ENCODE measurements around the gene GPSM3.

The GPSM3 gene

DNA sequence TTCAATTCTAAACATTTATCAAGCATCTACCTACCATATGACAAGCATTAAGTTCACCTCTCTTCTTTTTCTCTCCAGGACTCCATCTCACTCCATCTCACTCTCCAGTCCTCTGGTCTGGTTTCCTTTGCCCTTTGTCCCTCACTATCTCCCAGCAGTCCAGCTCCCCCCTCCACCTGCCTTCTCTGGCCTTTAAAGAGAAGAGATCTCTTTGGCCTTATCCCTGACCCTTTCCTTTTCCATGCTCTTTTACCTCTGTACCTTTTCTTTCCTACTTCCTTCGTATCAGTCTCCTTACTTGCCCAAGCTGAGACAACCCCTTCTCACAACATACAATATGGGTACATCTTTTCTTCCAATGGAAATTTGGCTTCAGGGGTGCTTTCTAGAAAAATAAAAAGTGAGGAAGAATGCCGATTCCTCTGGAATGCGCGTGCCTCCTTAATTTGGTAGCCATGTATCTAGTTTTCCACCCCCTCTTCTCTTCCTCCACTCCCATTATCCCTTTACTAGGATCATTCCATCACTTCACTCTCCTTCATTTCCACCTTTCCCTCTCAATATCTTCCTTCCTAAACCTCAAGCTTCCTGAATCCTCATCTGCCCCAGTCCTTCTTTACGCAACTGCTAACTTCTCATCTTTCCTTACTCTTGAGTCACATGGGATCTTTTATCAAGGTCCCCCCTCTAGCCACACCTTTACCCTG is 15.8 kb downstream of the GPSM3 start:
- in situ Hi-C loops (cut with HindIII; ENCODE audit: low sequenced_read_pairs) = no loop called here

DNA sequence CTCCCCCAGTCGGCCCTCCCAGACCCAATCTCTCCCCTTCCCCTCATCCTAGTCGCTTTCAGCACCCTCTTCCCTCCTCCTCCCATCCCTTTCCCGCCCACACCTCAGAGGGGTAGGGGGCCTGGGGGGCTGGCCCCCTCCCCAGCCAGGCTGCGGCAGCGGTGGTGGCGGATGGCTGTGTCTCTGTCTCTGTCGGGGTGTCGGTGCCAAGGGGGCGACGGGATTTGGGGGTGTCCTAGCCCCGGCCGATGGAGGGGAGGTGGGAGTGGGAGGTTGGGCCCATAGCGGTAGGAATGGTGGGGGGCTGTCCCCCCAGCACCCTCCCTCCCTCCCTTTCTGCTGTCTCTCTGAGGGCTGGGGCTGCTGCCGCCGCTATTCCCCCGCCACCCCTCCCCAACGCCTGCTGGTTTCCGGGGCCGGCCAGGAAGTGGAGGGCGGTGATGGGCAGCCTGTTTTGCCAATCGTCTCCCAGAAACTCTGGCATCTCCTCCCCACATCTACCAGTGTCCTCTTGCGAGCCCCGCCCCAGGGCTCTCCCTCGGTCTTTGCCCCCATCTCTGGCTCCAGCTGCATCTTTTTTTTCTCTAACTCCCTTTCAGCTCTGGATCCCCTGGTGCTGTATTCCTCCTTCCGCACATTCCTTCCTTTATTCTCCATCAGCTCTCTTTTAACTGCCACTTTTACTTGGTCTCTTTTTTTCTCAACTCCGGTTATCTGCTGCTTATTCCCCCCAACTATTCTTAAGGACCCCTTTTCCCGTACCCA is 16.6 kb downstream of the GPSM3 start, which contains the start of gene AGPAT1:
TSS of gene AGPAT1 (minus strand) at position 374 of the 765 bp plus-strand sequence. CDS start 4,588 bp downstream, outside the sequence.
- in situ Hi-C loops (cut with HindIII; ENCODE audit: low sequenced_read_pairs) = no loop called here

DNA sequence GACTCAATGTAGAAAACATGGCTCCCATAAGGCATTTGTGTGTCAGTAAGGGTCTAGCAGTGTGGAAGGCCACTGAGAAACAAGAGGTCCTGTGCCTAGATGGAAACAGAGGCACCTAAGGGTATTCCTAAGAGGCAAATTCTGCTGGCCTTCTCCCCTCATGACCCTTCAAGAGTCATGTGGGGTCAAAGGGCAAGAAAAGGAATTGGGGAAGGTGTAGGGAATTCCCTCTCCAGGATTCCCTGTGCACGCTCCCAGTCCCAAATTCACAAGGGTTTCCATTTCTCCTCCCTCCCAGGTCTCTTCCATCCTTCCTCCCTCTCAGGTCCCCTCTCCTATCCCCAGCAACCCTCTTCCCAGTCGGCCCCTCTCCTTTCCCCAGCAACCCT is 17.1 kb downstream of the GPSM3 start:
- in situ Hi-C loops (cut with HindIII; ENCODE audit: low sequenced_read_pairs) = no loop called here

DNA sequence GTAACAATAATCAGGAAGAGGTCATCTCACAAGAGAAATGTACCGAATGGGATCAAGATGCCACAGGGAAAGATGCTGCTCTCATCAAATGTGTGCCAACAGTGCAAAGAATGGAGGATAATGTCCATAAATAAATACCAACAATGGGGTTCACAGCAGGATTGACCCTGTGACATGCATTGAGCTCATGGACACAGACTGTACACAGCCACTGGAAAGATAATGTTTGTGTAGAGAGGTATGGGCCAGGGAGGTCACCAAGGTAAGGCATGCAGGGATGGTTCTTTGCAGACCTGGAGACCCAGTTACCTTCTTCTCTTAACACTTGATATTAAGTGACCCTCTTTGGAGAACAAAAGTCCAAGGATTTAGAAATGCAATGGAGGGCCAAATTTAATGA is 18.0 kb downstream of the GPSM3 start:
- in situ Hi-C loops (cut with HindIII; ENCODE audit: low sequenced_read_pairs) = no loop called here

DNA sequence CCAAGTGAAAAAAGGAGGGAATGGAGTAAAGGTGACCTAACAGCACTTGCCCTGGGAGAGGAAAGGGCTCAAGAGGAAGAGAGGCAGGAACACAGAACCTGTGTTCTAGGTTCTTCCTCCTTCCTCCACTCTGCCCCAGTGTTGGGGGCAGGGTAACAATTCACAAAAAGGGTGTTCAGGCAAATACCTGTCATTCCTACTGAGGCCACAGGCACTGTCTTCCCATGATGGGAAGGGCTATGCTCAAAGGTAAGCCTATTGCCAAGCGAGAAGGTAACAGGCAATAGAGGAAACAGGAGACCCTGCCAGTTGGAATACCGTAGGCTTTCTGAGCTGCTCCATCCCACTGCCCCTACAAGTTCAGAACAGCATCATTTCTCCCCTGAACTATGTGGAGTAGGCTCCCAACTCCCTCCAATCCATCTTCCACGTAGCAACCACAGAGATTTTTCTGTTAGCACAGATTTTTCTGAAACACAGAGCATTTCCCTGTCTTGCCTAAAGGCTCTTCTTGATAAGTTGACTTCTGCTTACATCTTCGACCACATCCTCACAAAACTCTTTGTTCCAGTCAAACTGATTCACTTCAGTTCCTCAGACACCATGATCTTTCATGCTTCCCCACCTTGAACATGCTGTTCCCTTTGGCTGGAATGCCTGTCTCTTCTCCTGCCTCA is 19.3 kb downstream of the GPSM3 start:
- in situ Hi-C loops (cut with HindIII; ENCODE audit: low sequenced_read_pairs) = no loop called here

DNA sequence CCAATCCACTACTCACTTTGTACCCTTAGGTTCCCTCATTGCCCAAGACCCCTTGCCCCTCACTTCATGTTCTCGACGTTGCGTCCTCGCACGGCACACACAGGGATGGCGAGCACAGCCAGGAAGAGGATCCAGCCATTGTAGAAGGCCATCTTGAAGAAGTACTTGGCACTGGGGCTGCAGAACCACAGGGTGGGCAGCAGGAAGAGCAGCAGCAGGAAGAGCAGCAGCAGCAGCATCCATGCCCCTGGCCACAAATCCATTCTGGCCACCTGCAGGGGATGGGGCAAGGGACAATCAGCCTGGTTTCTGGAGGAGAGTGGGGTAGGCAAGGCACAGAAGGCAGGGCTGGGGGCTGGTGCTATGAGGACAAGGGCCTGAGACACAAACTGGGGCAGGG is 21.2 kb downstream of the GPSM3 start:
- in situ Hi-C loops (cut with HindIII; ENCODE audit: low sequenced_read_pairs) = no loop called here

DNA sequence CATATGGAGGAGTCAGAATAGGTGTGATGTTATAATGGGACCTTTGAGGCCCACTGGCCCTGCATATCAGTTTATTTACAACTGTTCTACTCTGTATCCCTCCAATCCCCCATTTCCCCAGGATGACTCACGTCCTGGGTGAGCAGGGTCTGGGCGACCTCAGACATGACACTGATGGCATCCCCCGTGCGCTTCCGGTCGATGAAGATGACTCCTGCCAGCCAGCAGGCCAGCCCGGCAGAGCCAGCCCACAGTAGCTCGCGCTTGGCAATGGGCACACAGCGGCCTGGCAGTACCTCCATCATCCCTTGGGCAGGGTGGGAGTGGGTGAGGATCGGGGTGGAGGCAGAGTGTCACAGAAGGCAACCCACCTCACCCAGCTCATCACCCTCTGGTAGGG is 22.1 kb downstream of the GPSM3 start:
- in situ Hi-C loops (cut with HindIII; ENCODE audit: low sequenced_read_pairs) = no loop called here

DNA sequence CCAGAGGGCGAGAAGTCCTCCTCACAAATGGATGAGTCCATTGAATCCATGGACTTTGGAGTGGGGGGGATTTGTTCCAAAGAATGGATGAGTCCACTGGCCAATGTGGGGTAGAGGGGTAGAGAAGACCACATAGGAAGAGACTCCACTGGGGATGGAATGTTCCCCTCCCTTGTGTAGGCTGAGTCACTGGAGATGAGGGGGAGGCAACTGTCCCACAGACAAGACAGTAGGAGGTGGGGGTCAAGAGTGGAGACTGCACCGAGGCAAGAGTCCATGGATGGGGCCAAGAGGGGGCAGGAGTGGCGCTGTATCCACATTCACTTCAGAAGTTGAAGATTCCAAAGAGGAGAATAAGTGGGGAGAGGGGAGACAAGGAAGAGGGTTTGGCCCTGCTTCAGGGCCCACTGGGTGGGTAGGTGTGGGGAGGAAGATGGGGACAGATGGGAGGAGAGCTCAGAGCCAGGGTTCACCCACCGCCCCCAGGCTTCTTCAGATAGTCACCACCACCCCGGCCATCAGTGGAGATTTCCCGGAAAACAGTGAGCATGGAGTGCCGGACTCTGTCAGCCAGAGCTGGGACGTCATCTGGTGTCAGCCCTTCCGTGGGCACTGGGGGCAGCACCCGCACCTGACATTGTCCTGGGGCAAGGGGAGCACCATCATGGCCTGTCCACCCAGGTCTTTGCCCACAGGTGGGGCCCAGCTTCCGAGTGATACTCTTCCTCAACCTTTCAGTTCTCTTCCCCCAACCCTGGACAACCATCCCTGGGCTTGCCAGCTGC is 23.4 kb downstream of the GPSM3 start:
- in situ Hi-C loops (cut with HindIII; ENCODE audit: low sequenced_read_pairs) = no loop called here

DNA sequence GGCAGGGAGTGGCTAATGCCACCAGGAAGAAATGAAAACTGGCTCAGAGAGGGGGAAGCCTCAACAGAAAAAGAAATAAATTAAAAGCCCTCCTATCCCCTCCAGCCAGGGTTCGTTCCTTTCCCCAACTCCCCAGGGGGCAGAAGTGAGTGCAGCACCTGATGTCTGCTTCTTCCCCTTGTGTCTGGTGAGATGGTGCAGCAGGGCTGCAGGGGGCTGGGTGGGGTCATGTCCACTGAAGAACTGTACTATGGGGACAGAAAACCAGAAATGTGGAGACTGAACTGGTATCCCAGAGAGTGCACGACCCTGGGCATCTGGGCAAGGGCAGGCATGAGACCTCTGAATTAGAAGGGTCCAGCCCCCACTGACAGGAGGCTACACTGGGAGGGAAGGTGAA is 24.1 kb downstream of the GPSM3 start:
- in situ Hi-C loops (cut with HindIII; ENCODE audit: low sequenced_read_pairs) = no loop called here

DNA sequence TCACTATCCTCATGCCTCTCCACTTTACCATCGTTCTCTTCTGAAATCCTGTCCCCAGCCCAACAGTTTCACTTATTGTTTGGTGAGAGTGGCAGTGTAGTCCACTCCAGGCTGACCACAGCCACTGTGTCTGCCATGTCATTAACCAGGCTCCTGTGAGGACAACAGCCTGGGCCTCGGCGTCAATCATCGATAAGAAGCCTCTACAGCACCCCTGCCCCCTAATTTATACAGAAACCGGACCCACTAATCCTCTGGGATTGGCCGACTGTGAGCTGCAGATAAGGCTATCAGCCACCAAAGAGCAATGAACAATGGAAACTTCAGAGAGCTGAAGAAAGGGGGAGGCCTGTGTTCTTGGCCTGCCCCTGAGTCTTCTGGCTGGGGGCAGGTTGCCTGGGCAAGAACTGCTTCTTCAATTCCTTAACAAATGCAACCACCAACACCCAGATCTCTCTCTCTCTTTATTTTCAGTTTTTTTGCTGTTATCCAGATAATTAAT is 24.6 kb downstream of the GPSM3 start:
- in situ Hi-C loops (cut with HindIII; ENCODE audit: low sequenced_read_pairs) = no loop called here

DNA sequence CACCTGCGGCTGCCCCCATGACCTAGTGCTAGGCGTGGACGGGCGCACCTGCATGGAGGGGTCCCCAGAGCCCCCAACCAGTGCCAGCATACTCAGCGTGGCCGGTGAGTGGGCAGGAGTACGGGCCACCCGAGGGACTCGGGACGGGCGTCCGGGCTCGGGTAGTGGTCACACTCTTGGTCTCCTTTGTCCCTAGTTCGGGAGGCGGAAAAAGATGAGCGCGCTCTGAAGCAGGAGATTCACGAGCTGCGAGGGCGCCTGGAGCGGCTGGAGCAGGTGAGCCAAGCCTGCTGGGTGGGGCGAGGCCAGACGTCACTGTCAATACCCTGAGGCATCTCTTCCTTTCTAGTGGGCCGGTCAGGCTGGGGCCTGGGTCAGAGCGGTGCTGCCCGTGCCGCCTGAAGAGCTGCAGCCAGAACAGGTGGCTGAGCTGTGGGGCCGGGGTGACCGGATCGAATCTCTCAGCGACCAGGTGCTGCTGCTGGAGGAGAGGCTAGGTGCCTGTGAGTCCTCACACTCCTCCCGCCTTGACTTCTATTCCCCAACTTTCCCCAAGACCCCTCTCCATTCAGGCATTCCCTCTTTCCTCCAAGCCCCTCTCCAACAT is 25.2 kb downstream of the GPSM3 start:
- in situ Hi-C loops (cut with HindIII; ENCODE audit: low sequenced_read_pairs) = no loop called here

DNA sequence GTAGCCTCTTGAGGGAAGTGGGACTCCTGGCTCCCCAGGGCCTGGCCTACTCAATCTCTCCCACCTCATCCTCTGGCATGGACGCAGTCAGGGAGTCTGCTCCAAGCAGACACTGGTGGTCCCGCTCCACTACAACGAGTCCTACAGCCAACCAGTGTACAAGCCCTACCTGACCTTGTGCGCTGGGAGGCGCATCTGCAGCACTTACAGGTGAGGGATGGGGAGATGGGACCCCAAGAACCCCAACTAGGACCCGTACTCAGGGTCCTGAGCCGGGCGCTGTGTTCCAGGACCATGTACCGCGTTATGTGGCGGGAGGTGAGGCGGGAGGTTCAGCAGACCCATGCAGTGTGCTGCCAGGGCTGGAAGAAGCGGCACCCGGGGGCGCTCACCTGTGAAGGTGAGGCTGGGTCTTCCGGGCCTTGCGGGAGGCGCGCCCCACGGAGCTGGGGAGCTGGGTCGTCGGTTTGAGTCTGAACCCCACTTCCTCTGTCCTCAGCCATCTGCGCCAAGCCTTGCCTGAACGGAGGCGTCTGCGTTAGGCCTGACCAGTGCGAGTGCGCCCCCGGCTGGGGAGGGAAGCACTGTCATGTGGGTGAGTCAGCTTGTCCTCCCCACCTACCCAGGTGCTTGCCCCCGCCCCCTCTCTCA is 25.9 kb downstream of the GPSM3 start:
- in situ Hi-C loops (cut with HindIII; ENCODE audit: low sequenced_read_pairs) = no loop called here

DNA sequence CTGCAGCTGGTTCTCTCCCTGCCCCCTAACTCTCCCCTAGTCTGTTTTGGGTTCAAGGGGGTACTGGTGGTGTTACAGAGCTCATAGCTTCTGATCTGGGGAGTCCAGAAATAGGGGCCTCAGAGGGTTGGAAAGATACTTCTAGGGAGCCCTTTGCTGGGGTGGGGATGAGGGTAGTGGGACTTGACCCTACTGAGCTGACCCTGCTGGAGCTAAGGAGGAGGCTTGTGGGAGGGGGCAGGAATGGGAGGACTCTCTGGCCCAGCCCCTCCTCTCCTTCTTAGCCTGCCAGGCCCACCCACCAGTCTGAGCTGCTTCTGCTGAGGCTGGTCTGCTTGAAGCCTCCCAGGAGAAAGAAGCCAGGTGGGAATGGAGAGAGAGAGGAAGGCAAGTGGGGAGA is 28.1 kb downstream of the GPSM3 start, which contains the start of gene EGFL8:
TSS of gene EGFL8 (plus strand) at position 301 of the 400 bp plus-strand sequence. CDS start 1,571 bp downstream, outside the sequence.
- in situ Hi-C loops (cut with HindIII; ENCODE audit: low sequenced_read_pairs) = no loop called here

DNA sequence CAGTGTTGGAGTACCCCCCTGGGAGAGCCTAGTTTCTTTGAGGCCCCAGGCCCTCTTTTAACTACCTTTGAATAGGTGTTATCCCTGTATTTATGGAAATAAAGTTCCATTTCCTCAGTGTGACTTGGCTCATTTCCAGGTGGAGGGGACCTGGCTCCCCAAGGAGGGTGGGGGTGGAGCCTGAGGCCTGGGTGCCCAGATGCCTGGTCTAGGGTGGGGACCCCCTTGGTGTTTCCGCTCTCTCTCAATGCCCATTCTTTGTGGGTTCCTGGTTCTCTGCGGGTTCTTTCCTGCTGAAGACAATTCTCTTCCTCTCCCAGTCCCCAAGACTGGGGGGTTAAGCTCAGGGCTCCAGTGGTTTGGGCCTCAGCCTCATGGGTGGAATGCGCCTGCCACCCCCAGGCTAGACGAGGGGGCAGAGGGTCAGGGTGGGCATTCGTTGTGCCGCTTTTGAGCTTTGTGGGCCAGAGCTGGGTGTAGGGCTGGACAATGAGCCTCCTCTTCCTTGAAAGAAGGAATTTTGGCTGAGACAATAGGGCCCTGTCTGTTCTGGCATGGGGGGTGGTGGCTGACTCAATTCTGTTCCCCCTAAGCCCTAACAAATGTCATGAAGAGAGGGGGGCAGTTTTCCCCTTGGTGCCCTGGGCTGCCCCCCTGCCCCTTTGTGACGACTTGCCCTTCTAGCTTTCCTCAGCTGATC is 28.7 kb downstream of the GPSM3 start:
- in situ Hi-C loops (cut with HindIII; ENCODE audit: low sequenced_read_pairs) = no loop called here

DNA sequence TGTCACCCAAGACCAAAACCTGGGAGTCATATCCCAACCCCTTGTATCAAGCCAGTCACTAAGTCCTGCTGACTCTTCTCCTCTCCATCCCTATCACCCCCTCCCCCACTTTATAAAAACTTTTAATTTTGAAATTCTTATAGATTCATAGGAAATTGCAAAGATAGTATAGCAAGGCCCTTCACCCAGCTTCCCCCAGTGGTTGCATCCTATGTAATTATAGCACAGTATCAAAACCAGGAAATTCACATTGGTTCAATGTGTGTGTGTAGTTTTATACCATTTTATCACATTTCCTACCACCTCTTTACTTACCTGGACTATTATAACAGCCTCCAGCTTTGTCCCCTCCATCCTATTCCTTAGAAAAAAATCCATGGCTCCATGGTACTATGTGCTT is 34.4 kb downstream of the GPSM3 start:
- in situ Hi-C loops (cut with HindIII; ENCODE audit: low sequenced_read_pairs) = no loop called here

DNA sequence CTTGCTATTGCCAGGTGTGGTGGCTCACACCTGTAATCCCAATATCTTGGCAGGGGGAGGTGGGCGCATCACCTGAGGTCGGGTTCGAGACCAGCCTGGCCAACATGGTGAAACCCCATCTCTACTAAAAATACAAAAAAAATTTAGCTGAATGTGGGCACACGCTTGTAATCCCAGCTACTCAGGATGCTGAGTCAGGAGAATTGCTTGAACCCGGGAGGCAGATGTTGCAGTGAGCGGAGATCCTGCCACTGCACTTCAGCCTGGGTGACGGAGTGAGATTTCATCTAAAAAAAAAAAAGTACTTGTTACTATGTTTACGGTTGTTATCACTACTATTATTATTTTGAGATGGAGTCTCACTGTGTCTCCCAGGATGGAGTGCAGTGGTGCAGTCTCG is 35.6 kb downstream of the GPSM3 start:
- in situ Hi-C loops (cut with HindIII; ENCODE audit: low sequenced_read_pairs) = no loop called here

DNA sequence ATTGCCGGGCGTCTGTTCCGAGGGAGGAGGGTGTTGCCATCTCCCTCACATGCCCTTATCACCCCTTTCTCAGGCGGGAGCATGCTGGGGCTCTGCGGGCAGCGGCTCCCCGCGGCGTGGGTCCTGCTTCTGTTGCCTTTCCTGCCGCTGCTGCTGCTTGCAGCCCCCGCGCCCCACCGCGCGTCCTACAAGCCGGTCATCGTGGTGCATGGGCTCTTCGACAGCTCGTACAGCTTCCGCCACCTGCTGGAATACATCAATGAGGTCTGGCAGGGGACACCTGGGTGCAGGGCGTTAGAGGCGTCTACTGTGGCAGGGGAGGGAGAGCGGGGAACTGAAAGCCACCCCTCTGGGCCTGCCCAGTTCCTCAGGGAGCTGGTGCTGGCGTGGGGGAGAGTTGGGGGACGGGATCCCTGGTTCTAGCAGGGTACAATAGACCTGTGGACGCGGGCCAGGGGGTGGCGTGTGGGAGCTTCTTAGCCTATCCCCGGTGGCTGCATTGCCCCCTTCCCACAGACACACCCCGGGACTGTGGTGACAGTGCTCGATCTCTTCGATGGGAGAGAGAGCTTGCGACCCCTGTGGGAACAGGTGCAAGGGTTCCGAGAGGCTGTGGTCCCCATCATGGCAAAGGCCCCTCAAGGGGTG is 37.8 kb downstream of the GPSM3 start:
- in situ Hi-C loops (cut with HindIII; ENCODE audit: low sequenced_read_pairs) = no loop called here

DNA sequence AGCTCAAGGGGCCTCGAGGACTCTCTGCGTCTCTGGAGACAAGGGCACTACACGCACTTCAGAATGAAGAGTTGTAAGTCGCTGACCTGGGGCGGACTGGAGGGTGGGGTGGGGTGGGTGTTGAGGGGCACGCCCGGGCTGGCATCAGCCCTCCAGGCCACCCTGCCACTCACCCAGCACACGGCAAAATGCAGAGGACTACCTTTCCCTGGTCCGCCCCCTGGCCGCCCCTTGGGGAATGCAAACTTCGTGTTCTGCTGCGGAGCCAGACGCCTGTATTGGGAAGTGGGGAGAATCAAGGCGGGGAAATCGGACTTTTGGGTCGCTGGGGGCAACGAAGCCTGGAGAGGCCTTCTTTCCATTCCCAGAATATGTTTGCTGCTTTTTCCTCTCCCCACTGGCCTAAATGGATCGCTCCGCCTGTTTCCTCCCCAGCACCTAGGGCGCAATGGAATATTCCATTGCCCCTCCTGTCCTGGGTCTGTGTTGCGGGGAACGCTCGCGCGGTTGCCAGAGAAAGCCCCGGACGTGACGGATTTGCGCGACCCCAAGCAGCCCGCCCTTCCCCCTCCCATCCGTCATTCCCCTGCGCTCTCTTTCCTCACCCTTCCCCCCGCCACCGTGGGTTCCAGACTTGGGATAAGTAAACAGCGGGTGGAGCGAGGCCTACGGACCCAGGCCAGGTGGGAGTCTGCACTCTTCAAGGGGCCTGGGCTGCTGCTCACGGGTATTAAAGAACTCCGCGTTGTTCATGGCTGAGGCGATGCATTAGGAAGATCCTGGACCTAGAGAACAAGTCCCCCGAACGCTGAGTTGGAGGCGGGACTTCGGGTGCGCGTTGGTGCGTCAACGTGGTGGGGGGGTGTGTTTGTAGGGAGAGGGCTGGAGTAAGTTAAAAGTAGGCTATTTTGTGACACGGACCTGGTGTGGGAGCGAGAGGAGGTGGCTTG is 38.6 kb downstream of the GPSM3 start, which contains the start of gene PPT2:
TSS of gene PPT2 (plus strand) at position 578 of the 950 bp plus-strand sequence. CDS start 454 bp downstream, outside the sequence.
- in situ Hi-C loops (cut with HindIII; ENCODE audit: low sequenced_read_pairs) = no loop called here

Measured in endothelial cell of hepatic sinusoid (primary cell).